Stimulated activated CD4-positive, alpha-beta T cell treated with anti-CD3 and anti-CD28 coated beads, Interleukin-2, amount 100 ng/mL, for 24 hours (primary cell): ENCODE measurements around the gene TULP1.
A peak's percentile ranks its signal among the peaks of the same experiment; 100 is the strongest.
"Not testable (repeated sequence)": the region's sequence is repeated elsewhere in the genome, so short reads cannot be mapped to it uniquely, and the experiment has no call there.

Experiments
- DNase-seq, 2 donors: peaks; one replicate each; pipeline ENCODE4 v3.0.0-alpha.2; 2020

Gene TULP1

GRCh38 chr6:35519313-35520015, 6.8 kb upstream of the TULP1 start:
- DNase-seq: no peak

GRCh38 chr6:35518566-35519312, 6.0 kb upstream of the TULP1 start:
- no peak for DNase-seq

GRCh38 chr6:35517978-35518377, 5.3 kb upstream of the TULP1 start:
- DNase-seq: not testable (repeated sequence)

GRCh38 chr6:35516712-35517111, 4.0 kb upstream of the TULP1 start:
- DNase-seq: no peak

GRCh38 chr6:35515939-35516338, 3.2 kb upstream of the TULP1 start:
- DNase-seq: not testable (repeated sequence)

- no peak for DNase-seq
These were observed 1.9 kb upstream of the TULP1 start for GRCh38 chr6:35514587-35514986.

- no peak for DNase-seq
These were observed 690 bp downstream of the TULP1 start for GRCh38 chr6:35512006-35512405.

GRCh38 chr6:35511562-35511941, 1.1 kb downstream of the TULP1 start:
- no peak for DNase-seq

- no peak for DNase-seq
These were observed 1.7 kb downstream of the TULP1 start for GRCh38 chr6:35510916-35511561.

GRCh38 chr6:35508542-35508941, 4.2 kb downstream of the TULP1 start:
- no peak for DNase-seq

- no peak for DNase-seq
These were observed 4.7 kb downstream of the TULP1 start for GRCh38 chr6:35508027-35508426.

GRCh38 chr6:35507221-35507620, 5.5 kb downstream of the TULP1 start:
- DNase-seq: no peak

GRCh38 chr6:35506536-35506935, 6.2 kb downstream of the TULP1 start:
- no peak for DNase-seq

- DNase-seq: no peak
These were observed 6.7 kb downstream of the TULP1 start for GRCh38 chr6:35505999-35506412.

- no peak for DNase-seq
These were observed 9.2 kb downstream of the TULP1 start for GRCh38 chr6:35503534-35503933.

- no peak for DNase-seq
These were observed 10.9 kb downstream of the TULP1 start for GRCh38 chr6:35501784-35502183.

GRCh38 chr6:35500782-35501181, 11.9 kb downstream of the TULP1 start:
- DNase-seq: no peak

- DNase-seq: no peak
These were observed 13.3 kb downstream of the TULP1 start for GRCh38 chr6:35499372-35499771.

- no peak for DNase-seq
These were observed 14.2 kb downstream of the TULP1 start for GRCh38 chr6:35498422-35499067.

- DNase-seq: peak; percentile 62 to 65
These were observed 14.9 kb downstream of the TULP1 start for GRCh38 chr6:35497571-35498421.

- peak; percentile 56 to 64 for DNase-seq
These were observed 15.7 kb downstream of the TULP1 start, which contains the start of gene TEAD3 for GRCh38 chr6:35496841-35497570. Gene TEAD3, minus strand, starts transcription at chr6:35497079.
